ENCODE measurements around the gene GGA3.
A peak's percentile ranks its signal among the peaks of the same experiment; 100 is the strongest.

The GGA3 gene

DNA sequence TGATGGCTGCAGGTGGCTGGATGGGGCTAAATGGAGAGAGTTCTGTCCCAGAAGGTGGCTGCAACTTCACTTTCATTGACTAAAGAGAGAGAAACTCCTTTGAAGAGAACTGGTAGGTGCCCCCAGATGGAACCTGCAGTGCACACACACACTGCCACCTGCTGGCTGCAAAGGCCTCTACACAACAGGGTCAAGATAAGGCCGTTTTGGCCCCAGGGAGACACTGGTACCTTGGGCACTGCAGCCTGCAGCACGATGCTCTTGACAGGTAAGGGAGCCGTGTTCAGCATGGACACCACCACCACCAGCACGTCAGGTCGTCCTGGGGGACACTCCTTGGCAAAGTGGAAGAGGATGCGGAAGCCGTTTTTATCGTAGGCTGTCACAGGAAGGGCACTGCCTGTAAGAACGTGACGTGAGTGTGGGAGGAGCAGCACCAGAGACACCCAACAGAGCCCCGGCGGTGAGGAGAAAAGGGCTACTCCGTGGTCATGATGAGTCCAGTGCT is 22.7 kb downstream of the GGA3 start:
- Histone ChIP-seq H3K9ac (ENCODE audit: low read depth in 1 of 2, low read length in 2 of 2) (no peak overlapping the region), H3K27me3 (ENCODE audit: control insufficient read depth in 2 of 2, insufficient read depth in 2 of 2, low read length in 2 of 2) (no peaks in the 10 kb centered on the region), H3K9me3 (ENCODE audit: control insufficient read depth in 2 of 2, low read length in 2 of 2) (no peaks in the 10 kb centered on the region), H3K27ac (ENCODE audit: low read depth in 2 of 2, low read length in 2 of 2) (no peak overlapping the region), H3K36me3 (ENCODE audit: control insufficient read depth in 2 of 2, insufficient read depth in 2 of 2, low read length in 2 of 2) (peaks cover 85 to 87% of the 10 kb centered on the region in 2 donors), H3K4me1 (ENCODE audit: control insufficient read depth in 2 of 2, insufficient read depth in 2 of 2, low read length in 2 of 2) (no peaks in the 10 kb centered on the region), H3K4me3 (ENCODE audit: low read length in 2 of 2) (no peak overlapping the region)

DNA sequence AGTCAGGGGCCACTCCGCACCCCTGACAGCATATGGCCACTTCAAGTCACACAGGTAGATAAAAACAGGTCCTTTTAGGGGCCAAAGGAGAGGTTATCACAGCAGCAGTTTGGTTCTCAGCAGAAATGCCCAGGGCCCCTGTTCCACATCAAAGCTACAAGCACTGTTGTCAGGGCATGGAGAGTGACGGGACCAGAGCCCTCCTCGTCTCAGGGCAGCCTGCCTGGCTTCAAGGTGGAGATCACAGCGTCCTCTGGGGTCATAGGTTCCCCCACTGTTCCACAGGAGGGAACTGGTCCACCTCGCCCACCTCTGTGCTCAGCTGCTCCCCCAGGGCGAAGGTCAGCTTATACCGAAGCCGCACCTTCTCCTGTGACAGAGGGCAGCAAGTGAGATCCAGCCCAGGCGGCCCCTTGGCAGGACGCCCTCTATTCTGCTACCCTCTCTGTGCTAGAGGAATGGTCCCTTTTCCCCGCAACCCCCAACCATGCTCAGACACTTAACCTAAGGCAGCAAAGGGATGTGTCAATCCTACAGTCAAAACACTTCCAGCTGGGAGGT is 23.3 kb downstream of the GGA3 start:
- Histone ChIP-seq H3K9me3 (ENCODE audit: control insufficient read depth in 2 of 2, low read length in 2 of 2) (no peaks in the 10 kb centered on the region), H3K9ac (ENCODE audit: low read depth in 1 of 2, low read length in 2 of 2) (no peak overlapping the region), H3K36me3 (ENCODE audit: control insufficient read depth in 2 of 2, insufficient read depth in 2 of 2, low read length in 2 of 2) (peaks cover 79 to 81% of the 10 kb centered on the region in 2 donors), H3K4me3 (ENCODE audit: low read length in 2 of 2) (no peak overlapping the region), H3K27ac (ENCODE audit: low read depth in 2 of 2, low read length in 2 of 2) (no peak overlapping the region), H3K27me3 (ENCODE audit: control insufficient read depth in 2 of 2, insufficient read depth in 2 of 2, low read length in 2 of 2) (no peaks in the 10 kb centered on the region), H3K4me1 (ENCODE audit: control insufficient read depth in 2 of 2, insufficient read depth in 2 of 2, low read length in 2 of 2) (no peaks in the 10 kb centered on the region)

DNA sequence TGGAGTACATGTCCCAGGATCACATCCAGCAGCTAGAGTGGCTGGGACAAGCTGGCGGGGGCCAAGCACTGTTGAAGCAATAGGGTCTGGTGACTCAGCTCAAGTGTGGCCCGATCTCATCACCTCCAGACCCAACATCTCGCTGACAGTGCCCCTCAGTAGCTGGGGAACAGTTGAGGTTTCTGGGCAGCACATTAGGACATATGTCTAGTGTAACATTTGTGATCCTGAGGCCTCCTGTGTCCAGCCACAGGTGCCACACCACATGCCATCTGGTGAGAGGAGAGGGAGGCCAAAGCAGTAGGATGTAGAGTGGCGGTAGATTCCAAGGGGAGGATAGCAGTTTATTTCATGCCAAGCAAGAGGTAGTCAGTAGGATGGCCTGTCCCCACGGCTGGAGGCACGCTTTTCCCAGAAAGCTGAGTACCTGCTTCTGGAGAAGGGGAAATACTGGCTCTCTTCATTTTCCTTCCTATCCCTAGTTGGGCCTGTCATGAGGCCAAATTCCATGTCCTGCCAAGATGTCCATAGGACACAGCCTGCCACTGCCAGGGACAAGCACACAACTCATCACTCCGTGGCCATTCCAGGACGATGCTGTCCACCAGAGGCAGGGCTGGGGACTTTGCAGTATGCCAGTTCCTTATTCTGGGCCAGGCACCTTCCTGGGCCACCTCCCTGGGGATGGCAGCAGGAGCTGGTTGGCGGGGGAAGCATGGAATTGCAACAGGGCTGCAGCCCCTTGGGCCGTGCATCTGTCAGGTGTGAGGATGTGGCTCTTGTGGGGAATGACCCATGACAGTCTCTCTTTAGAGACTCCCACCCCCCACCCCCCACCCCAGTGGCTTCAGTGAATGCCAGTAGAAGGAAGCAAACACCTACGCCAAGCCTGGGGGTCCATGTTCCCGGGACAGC is 24.0 kb downstream of the GGA3 start:
- no peaks in the 10 kb centered on the region for H3K4me1 ChIP-seq (ENCODE audit: control insufficient read depth in 2 of 2, insufficient read depth in 2 of 2, low read length in 2 of 2)
- H3K4me3 ChIP-seq (ENCODE audit: low read length in 2 of 2), result no peak overlapping the region
- H3K9ac ChIP-seq (ENCODE audit: low read depth in 1 of 2, low read length in 2 of 2), result no peak overlapping the region
- no peaks in the 10 kb centered on the region for H3K9me3 ChIP-seq (ENCODE audit: control insufficient read depth in 2 of 2, low read length in 2 of 2)
- H3K27me3 ChIP-seq (ENCODE audit: control insufficient read depth in 2 of 2, insufficient read depth in 2 of 2, low read length in 2 of 2), result no peaks in the 10 kb centered on the region
- H3K36me3 ChIP-seq (ENCODE audit: control insufficient read depth in 2 of 2, insufficient read depth in 2 of 2, low read length in 2 of 2), result peaks cover 79 to 81% of the 10 kb centered on the region in 2 donors
- no peak overlapping the region for H3K27ac ChIP-seq (ENCODE audit: low read depth in 2 of 2, low read length in 2 of 2)

DNA sequence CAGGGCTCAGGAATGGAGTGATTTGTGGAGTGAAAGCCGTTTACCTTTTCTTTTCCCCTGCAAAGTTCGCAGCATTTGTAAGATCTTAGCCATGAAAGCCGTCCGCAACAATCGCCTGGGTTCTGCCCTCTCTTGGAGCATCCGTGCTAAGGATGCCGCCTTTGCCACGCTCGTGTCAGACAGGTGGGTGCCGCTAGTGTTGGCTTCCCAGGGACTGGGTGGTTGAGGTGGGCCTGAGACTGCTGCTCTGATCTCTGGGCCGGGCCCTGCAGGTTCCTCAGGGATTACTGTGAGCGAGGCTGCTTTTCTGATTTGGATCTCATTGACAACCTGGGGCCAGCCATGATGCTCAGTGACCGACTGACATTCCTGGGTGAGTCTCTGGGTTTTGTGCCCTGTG is 28.6 kb downstream of the GGA3 start:
- H3K36me3 ChIP-seq (ENCODE audit: control insufficient read depth in 2 of 2, insufficient read depth in 2 of 2, low read length in 2 of 2), result peaks cover 74 to 75% of the 10 kb centered on the region in 2 donors
- H3K9ac ChIP-seq (ENCODE audit: low read depth in 1 of 2, low read length in 2 of 2), result no peak overlapping the region
- peaks cover 0 to 3% of the 10 kb centered on the region in 2 donors for H3K4me1 ChIP-seq (ENCODE audit: control insufficient read depth in 2 of 2, insufficient read depth in 2 of 2, low read length in 2 of 2)
- no peaks in the 10 kb centered on the region for H3K9me3 ChIP-seq (ENCODE audit: control insufficient read depth in 2 of 2, low read length in 2 of 2)
- H3K27ac ChIP-seq (ENCODE audit: low read depth in 2 of 2, low read length in 2 of 2), result no peak overlapping the region
- no peak overlapping the region for H3K4me3 ChIP-seq (ENCODE audit: low read length in 2 of 2)
- no peaks in the 10 kb centered on the region for H3K27me3 ChIP-seq (ENCODE audit: control insufficient read depth in 2 of 2, insufficient read depth in 2 of 2, low read length in 2 of 2)

DNA sequence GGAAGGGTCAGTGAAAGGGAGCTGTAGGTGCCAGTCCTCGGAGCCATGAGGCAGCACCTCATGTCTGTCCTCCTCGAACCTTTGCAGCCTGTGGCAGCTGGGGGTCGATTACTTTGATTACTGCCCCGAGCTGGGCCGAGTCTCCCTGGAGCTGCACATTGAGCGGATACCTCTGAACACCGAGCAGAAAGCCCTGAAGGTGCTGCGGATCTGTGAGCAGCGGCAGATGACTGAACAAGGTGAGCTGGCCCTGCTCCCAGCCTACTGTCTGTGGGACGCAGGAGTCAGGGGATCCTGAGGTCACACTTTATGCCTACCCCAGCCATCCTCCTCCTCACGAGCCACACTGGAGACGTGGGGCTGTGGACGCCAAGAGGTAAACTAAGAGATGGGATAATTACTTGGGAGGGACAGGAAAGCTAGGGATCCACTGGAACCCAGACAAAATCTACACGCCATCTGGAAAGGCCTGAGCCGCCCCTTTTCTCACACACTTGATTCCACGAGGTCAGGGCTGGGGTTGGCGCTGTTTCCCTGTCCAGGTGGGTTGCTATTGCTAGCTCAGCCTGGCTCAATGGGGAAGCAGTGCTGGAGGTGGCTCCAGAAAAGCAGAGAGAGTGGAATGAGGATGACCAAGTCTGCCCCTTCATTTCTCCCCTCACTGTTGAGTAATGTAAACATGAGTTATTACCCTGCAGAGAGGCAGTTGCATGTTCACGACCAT is 29.5 kb downstream of the GGA3 start:
- Histone ChIP-seq H3K27me3 (ENCODE audit: control insufficient read depth in 2 of 2, insufficient read depth in 2 of 2, low read length in 2 of 2) (no peaks in the 10 kb centered on the region), H3K9me3 (ENCODE audit: control insufficient read depth in 2 of 2, low read length in 2 of 2) (no peaks in the 10 kb centered on the region), H3K27ac (ENCODE audit: low read depth in 2 of 2, low read length in 2 of 2) (no peak overlapping the region), H3K4me1 (ENCODE audit: control insufficient read depth in 2 of 2, insufficient read depth in 2 of 2, low read length in 2 of 2) (peaks cover 0 to 3% of the 10 kb centered on the region in 2 donors), H3K9ac (ENCODE audit: low read depth in 1 of 2, low read length in 2 of 2) (no peak overlapping the region), H3K4me3 (ENCODE audit: low read length in 2 of 2) (no peak overlapping the region), H3K36me3 (ENCODE audit: control insufficient read depth in 2 of 2, insufficient read depth in 2 of 2, low read length in 2 of 2) (peaks cover 67 to 72% of the 10 kb centered on the region in 2 donors)

DNA sequence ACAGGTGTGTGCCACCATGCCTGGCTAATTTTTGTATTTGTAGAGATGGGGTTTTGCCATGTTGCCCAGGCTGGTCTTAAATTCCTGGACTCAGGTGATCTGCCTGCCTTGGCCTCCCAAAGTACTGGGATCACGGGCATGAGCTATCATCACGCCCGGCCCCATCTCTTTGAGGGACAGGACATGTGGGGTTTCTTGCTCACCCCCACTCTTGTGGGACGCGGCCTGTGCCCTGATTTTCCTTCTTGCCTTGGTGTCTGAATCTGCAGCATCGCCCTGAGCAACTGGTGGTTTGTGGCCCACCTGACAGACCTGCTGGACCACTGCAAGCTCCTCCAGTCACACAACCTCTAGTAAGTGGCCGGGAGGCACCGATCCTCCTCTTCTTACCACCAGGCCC is 30.3 kb downstream of the GGA3 start:
- H3K36me3 ChIP-seq (ENCODE audit: control insufficient read depth in 2 of 2, insufficient read depth in 2 of 2, low read length in 2 of 2), result peaks cover 65 to 72% of the 10 kb centered on the region in 2 donors
- no peak overlapping the region for H3K27ac ChIP-seq (ENCODE audit: low read depth in 2 of 2, low read length in 2 of 2)
- no peaks in the 10 kb centered on the region for H3K27me3 ChIP-seq (ENCODE audit: control insufficient read depth in 2 of 2, insufficient read depth in 2 of 2, low read length in 2 of 2)
- no peaks in the 10 kb centered on the region for H3K9me3 ChIP-seq (ENCODE audit: control insufficient read depth in 2 of 2, low read length in 2 of 2)
- H3K9ac ChIP-seq (ENCODE audit: low read depth in 1 of 2, low read length in 2 of 2), result no peak overlapping the region
- peaks cover 0 to 3% of the 10 kb centered on the region in 2 donors for H3K4me1 ChIP-seq (ENCODE audit: control insufficient read depth in 2 of 2, insufficient read depth in 2 of 2, low read length in 2 of 2)
- no peak overlapping the region for H3K4me3 ChIP-seq (ENCODE audit: low read length in 2 of 2)

DNA sequence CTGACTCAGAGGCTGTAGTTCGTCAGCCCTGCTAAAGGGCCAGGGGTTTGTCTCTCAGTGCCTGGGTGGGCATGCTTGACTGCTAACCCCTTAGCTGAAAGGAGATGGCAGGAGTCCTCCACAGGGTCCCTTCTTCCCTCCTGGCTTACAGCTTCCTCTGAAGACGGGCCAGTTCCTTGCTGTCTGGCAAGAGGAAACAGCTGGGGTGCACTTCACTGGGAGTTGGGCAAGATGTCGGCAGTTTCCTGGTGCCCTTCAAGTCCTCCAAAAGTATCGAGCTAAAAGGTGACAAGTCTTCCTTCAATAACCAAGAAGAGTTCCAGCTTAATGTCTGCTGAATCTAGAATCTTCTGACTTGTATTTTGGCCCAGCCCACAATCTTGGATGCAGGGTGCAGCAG is 32.6 kb downstream of the GGA3 start:
- Histone ChIP-seq H3K9me3 (ENCODE audit: control insufficient read depth in 2 of 2, low read length in 2 of 2) (no peaks in the 10 kb centered on the region), H3K27me3 (ENCODE audit: control insufficient read depth in 2 of 2, insufficient read depth in 2 of 2, low read length in 2 of 2) (no peaks in the 10 kb centered on the region), H3K4me3 (ENCODE audit: low read length in 2 of 2) (no peak overlapping the region), H3K27ac (ENCODE audit: low read depth in 2 of 2, low read length in 2 of 2) (peak overlapping the region; percentile 20 to 52), H3K4me1 (ENCODE audit: control insufficient read depth in 2 of 2, insufficient read depth in 2 of 2, low read length in 2 of 2) (peaks cover 0 to 3% of the 10 kb centered on the region in 2 donors), H3K36me3 (ENCODE audit: control insufficient read depth in 2 of 2, insufficient read depth in 2 of 2, low read length in 2 of 2) (peaks cover 60 to 68% of the 10 kb centered on the region in 2 donors), H3K9ac (ENCODE audit: low read depth in 1 of 2, low read length in 2 of 2) (no peak overlapping the region)

DNA sequence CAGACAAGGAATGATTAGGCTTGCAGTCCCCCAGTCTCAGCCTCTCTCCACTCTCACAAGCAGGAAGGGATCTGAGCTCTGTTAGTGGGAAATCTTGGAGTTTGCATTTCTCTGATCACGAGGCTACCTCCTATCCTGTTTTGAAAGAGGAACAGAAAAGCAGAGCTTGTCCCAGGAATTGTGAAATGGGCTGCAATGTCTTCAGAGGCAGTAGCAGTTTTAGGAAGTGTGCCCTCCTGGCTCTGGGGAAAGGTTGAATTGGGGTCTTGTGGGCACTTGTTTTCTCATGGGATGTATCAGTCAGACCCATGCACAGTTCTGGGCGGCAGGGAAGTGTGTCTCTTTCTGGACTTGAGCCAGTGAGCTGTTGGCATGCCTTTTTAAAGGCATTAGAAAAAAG is 33.1 kb downstream of the GGA3 start:
- no peak overlapping the region for H3K9ac ChIP-seq (ENCODE audit: low read depth in 1 of 2, low read length in 2 of 2)
- peaks cover 60 to 68% of the 10 kb centered on the region in 2 donors for H3K36me3 ChIP-seq (ENCODE audit: control insufficient read depth in 2 of 2, insufficient read depth in 2 of 2, low read length in 2 of 2)
- no peaks in the 10 kb centered on the region for H3K27me3 ChIP-seq (ENCODE audit: control insufficient read depth in 2 of 2, insufficient read depth in 2 of 2, low read length in 2 of 2)
- H3K27ac ChIP-seq (ENCODE audit: low read depth in 2 of 2, low read length in 2 of 2), result peak overlapping the region in 1 of 2 donors; percentile 52
- H3K4me1 ChIP-seq (ENCODE audit: control insufficient read depth in 2 of 2, insufficient read depth in 2 of 2, low read length in 2 of 2), result peaks cover 0 to 3% of the 10 kb centered on the region in 2 donors
- no peak overlapping the region for H3K4me3 ChIP-seq (ENCODE audit: low read length in 2 of 2)
- no peaks in the 10 kb centered on the region for H3K9me3 ChIP-seq (ENCODE audit: control insufficient read depth in 2 of 2, low read length in 2 of 2)

DNA sequence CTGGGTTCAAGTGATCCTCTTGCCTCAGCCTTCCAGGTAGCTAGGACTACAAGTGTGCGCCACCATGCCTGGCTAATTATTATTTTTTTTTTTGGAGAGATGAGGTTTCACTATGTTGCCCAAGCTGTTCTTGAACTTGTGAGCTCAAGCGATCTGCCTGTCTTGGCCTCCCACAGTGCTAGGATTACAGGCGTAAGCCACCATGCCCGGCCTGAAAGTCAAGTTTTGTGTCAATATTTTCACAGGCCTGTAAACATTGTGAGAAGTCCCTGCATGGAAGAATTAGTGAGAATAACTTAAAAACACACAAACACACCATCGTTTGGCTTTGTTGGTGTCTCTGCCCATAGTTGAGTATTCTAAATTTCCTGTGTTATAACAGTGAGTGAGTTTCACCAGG is 33.7 kb downstream of the GGA3 start:
- Histone ChIP-seq H3K27me3 (ENCODE audit: control insufficient read depth in 2 of 2, insufficient read depth in 2 of 2, low read length in 2 of 2) (no peaks in the 10 kb centered on the region), H3K9me3 (ENCODE audit: control insufficient read depth in 2 of 2, low read length in 2 of 2) (no peaks in the 10 kb centered on the region), H3K4me3 (ENCODE audit: low read length in 2 of 2) (no peak overlapping the region), H3K36me3 (ENCODE audit: control insufficient read depth in 2 of 2, insufficient read depth in 2 of 2, low read length in 2 of 2) (peaks cover 59 to 68% of the 10 kb centered on the region in 2 donors), H3K27ac (ENCODE audit: low read depth in 2 of 2, low read length in 2 of 2) (peak overlapping the region in 1 of 2 donors; percentile 4), H3K9ac (ENCODE audit: low read depth in 1 of 2, low read length in 2 of 2) (no peak overlapping the region), H3K4me1 (ENCODE audit: control insufficient read depth in 2 of 2, insufficient read depth in 2 of 2, low read length in 2 of 2) (peaks cover 0 to 3% of the 10 kb centered on the region in 2 donors)

DNA sequence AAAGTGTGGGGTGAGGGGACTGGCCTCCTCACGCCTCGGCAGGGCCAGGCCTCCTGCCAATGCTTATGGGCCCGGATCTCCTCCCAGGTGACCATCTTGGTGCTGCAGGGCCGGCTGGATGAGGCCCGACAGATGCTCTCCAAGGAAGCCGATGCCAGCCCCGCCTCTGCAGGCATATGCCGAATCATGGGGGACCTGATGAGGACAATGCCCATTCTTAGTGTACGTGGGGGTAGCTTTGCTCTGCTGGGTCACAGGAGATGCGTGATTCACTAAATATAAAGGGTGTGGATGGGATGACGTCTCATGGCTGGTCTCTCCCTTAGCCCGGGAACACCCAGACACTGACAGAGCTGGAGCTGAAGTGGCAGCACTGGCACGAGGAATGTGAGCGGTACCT is 36.4 kb downstream of the GGA3 start:
- H3K4me1 ChIP-seq (ENCODE audit: control insufficient read depth in 2 of 2, insufficient read depth in 2 of 2, low read length in 2 of 2), result peaks cover 0 to 3% of the 10 kb centered on the region in 2 donors
- H3K9me3 ChIP-seq (ENCODE audit: control insufficient read depth in 2 of 2, low read length in 2 of 2), result no peaks in the 10 kb centered on the region
- no peaks in the 10 kb centered on the region for H3K27me3 ChIP-seq (ENCODE audit: control insufficient read depth in 2 of 2, insufficient read depth in 2 of 2, low read length in 2 of 2)
- H3K9ac ChIP-seq (ENCODE audit: low read depth in 1 of 2, low read length in 2 of 2), result no peak overlapping the region
- H3K4me3 ChIP-seq (ENCODE audit: low read length in 2 of 2), result no peak overlapping the region
- no peak overlapping the region for H3K27ac ChIP-seq (ENCODE audit: low read depth in 2 of 2, low read length in 2 of 2)
- peaks cover 44 to 57% of the 10 kb centered on the region in 2 donors for H3K36me3 ChIP-seq (ENCODE audit: control insufficient read depth in 2 of 2, insufficient read depth in 2 of 2, low read length in 2 of 2)
